ENCODE measurements around the gene PLEKHD1.

- TF ChIP-seq CTCF (IDR thresholded peaks at IDR 0.05) (no peak), POLR2A (IDR thresholded peaks at IDR 0.05) (no peak)
Observed at GRCh38 chr14:69532561-69533340, 48.2 kb downstream of the PLEKHD1 start.

Data from Peyer's patch (tissue), 4 donors.